Thymus (tissue), 11 donors: ENCODE data around the gene STRA6. TPM values are rescaled to one million over a fixed set of nuclear protein-coding genes. Genes with fewer than 3 reads are reported as not detected.
"Not testable (repeated sequence)": the region's sequence is repeated elsewhere in the genome, so short reads cannot be mapped to it uniquely, and the experiment has no call there.

Source experiments
- DNase-seq, 9 donors: peaks; one replicate each; pipeline ENCODE4 v3.0.0-alpha.2; 2013; ENCODE audit warnings: low spot score in 9 of 9, low read depth in 6 of 9, missing footprints in 1 of 9
- H3K27ac ChIP-seq, 2 donors: one replicate each; pipeline ENCODE4 v1.5.1; 2013; ENCODE audit warnings: control low read depth in 1 of 2, low read depth in 1 of 2, low read length in 1 of 2, mild to moderate bottlenecking in 1 of 2, moderate library complexity in 1 of 2
- H3K27me3 ChIP-seq, 2 donors: one replicate each; pipeline ENCODE4 v1.5.1; 2013; ENCODE audit warnings: low read length in 1 of 2; ENCODE audit not compliant: control insufficient read depth in 2 of 2, insufficient read depth in 1 of 2
- H3K36me3 ChIP-seq, 2 donors: one replicate each; pipeline ENCODE4 v1.5.1; 2013; ENCODE audit warnings: low read length in 1 of 2, mild to moderate bottlenecking in 1 of 2, moderate library complexity in 1 of 2; ENCODE audit not compliant: control insufficient read depth in 2 of 2, insufficient read depth in 2 of 2
- H3K4me1 ChIP-seq, 2 donors: one replicate each; pipeline ENCODE4 v1.5.1; 2013; ENCODE audit warnings: low read length in 2 of 2; ENCODE audit not compliant: control insufficient read depth in 2 of 2, insufficient read depth in 2 of 2
- H3K4me3 ChIP-seq, 2 donors: one replicate each; pipeline ENCODE4 v1.5.1; 2013; ENCODE audit warnings: low read length in 2 of 2, control low read depth in 1 of 2, mild to moderate bottlenecking in 1 of 2
- H3K9me3 ChIP-seq, 2 donors: one replicate each; pipeline ENCODE4 v1.5.1; 2013; ENCODE audit warnings: low read length in 1 of 2, mild to moderate bottlenecking in 1 of 2; ENCODE audit not compliant: control insufficient read depth in 2 of 2, insufficient read depth in 1 of 2
- WGBS: extraction: QIAGEN DNeasy Blood & Tissue Kit; methylation state at CpG from one replicate; pipeline ENCODE4 v1.1.7; 2013; 5-methylcytosine and 5-hydroxymethylcytosine counted together
- polyA plus RNA-seq: library from polyadenylated mRNA; stranded (reverse); fragments of 200-250 nt; gene quantifications from one replicate; pipeline ENCODE4 v1.2.3, GENCODE V29; 2013
- total RNA-seq: library from RNA; stranded (reverse); fragments of 120-200 nt; gene quantifications from one replicate; pipeline ENCODE4 v1.2.4, GENCODE V29; 2013
- donor health status: healthy.

Gene STRA6
- total and polyA plus RNA-seq, 2 donors = 0.68 to 2.6 TPM

DNA sequence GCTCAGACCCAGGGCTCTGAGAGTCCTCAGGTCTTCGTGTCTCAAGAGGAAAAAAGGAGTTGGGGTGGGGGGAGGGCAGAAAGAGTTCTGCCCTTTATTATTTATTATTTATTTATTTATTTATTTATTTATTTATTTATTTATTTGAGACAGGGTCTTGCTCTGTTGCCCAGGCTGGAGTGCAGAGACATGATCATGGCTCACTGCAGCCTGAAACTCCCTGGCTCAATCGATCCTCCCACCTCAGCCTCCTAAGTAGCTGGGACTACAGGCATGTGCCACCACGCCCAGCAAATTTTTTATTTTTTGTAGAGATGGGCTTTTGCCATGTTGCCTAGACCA is 40.4 kb downstream of the STRA6 start:
- H3K27ac ChIP-seq, H3K4me1 ChIP-seq, H3K4me3 ChIP-seq, H3K36me3 ChIP-seq, DNase-seq, H3K27me3 ChIP-seq, H3K9me3 ChIP-seq: not testable (repeated sequence)
- WGBS = 98% methylated on average over 3 of the region's 3 CpGs

DNA sequence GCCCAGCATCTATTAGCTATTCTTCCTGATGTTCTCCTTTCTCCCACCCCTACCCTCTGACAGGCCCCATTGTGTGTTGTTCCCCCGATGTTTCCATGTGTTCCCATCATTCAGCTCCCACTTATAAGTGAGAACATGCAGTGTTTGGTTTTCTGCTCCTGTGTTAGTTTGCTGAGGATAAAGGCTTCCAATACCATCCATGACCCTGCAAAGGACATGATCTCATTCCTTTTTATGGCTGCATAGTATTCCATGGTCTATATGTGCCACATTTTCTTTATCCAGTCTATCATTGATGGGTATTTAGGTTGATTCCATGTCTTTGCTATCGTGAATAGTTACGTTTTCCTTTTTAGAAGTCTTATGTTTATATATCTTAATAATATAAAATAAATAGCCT is 42.2 kb downstream of the STRA6 start:
- DNase-seq, H3K27ac ChIP-seq, H3K27me3 ChIP-seq, H3K36me3 ChIP-seq, H3K9me3 ChIP-seq, H3K4me1 ChIP-seq, H3K4me3 ChIP-seq: not testable (repeated sequence)
- WGBS = 96% methylated on average over 3 of the region's 3 CpGs

DNA sequence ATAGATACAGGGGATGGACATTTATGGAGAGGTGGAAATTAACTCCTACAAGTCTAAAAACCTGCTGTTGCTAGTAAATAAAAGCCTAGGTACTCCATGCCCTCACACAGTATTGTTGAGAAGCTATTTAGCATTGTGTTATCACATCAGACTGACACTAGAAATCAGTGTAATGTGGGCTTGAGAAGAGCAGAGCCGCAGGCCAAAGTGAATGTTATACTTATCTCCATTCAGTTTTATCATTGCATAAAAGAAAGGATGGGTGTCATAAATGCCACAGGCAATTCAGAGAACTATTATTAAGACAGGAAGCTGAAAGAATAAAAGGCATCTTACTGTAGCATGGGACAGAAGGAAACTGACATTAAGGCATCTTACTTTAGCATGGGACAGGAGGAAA is 42.8 kb downstream of the STRA6 start:
- Histone ChIP-seq H3K4me1 (peaks cover 0 to 9% of the 10 kb centered on the region in 2 donors), H3K27ac (no peak overlapping the region), H3K27me3 (no peaks in the 10 kb centered on the region), H3K36me3 (no peaks in the 10 kb centered on the region), H3K9me3 (no peaks in the 10 kb centered on the region), H3K4me3 (no peak overlapping the region)
- no peak for DNase-seq
- WGBS = 97% methylated on average over 1 of the region's 1 CpG

DNA sequence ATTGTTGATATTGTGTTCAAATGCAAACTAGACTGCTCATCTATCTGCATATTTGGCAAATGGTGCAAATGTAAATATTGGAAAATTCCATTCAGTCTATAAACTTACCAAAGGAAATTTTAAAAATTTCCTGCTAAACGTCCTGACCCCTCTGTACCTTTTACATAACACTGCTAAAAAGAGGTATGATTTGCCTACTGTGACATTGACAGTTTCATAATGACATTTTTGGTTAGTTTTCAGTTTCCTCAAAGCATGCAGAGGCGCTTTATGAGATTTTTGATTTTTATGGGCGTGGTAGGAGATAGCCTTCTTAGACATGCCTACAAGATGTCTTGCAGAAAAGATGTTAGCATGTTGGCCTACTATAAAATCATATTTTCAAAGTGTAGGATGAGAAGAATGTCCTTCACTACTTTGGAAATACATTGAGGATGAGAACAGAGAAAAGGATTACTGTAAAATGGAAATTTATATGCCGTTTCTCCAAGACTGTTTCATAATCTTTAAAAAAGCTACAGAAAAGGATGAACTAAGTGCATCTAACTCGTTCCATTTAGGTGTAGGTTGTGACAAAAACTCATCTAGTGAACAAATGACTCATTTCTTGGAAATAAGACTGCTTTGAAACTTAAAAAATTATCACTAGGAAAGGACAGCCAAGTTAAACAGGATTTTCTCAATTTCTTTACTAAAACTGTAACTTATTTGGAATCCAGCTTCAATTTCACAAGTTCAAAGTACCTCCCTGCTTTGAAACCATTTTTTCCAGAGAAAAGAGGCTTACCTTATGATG is 43.5 kb downstream of the STRA6 start:
- Histone ChIP-seq H3K4me1 (peaks cover 0 to 9% of the 10 kb centered on the region in 2 donors), H3K36me3 (no peaks in the 10 kb centered on the region), H3K9me3 (no peaks in the 10 kb centered on the region), H3K27me3 (no peaks in the 10 kb centered on the region), H3K27ac (no peak overlapping the region), H3K4me3 (no peak overlapping the region)
- no peak for DNase-seq
- WGBS = 88% methylated on average over 5 of the region's 5 CpGs

DNA sequence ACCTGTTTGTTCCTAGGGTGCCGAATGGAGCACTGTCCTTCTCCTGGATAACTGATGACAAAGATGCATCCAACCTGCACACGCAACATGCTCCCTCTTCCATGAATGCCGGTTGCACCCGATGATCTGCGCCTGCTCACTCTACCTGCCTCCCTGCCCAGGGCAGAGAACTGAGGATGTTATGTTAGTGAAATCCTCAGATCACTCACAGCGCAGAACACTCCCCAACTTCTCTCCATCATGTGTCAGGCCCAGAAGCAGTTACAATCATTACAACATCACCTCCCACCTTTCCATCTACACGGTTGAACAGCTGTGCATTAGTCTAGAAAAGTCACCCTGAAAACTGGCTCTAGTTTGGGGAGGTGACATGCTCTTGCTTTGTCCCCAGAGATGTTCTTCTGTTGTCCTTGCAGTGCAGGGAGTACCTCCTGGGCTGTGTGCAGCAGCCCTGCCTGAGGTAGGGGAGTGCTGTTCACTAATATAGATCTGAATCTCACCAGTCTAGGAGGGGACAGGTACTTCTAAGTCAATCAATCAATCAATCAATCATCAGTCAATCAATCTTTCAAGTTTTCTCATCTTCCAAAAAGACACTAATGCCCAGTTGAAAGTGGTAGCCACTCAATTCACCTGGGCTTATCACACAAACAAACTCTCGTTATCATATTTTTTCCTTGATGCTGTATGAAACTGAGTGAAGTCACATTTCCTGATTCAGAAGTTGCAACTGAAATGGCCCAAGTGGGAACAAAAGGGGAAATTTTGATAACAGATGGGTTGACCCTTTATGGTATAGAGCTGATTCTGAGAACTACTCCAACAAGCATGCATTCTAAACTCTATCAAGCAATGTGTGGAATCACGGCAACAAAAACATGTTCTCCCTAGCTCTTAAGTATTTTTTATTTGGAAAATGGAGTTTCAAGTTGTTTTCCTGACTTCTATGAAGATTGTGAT is 44.4 kb downstream of the STRA6 start:
- Histone ChIP-seq H3K27ac (no peak overlapping the region), H3K4me3 (no peak overlapping the region), H3K36me3 (no peaks in the 10 kb centered on the region), H3K4me1 (peaks cover 0 to 9% of the 10 kb centered on the region in 2 donors), H3K27me3 (peaks cover 0 to 2% of the 10 kb centered on the region in 2 donors), H3K9me3 (no peaks in the 10 kb centered on the region)
- DNase-seq = no peak
- WGBS = 97% methylated on average over 9 of the region's 9 CpGs

DNA sequence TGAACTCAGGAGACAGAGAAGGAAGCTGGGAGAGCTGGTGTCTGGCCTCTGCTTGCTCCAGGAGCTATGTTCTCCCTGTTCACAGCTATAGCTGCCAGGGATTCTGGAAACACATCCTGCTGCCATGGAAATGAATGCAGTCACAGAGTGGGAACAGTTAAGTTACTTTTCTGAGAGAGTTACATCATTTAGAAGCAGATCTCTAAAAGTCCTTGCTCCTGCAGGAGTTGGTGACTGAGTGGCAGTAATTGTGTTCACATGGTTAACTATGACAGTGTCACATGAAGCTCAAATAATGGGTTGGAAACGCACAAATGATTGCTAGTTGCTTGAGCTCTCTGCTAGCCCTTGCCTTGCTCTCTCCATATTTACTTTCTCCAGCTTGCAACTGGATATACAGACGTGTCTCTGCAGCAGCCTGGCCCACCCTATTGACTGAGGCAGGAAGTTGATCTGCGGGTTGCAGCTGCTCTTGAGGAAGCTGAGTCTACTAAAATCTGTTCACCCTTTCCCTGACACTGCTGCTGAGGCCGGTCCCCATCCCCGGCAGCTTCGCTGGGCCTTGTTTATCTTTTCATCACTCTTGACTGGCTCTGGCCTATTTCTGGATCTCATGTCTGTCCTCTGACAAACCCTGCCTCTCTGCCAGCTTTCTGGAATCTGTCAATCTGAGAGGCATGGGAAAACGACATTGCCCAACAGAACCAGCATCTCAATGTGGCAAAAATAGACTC is 45.7 kb downstream of the STRA6 start:
- Histone ChIP-seq H3K9me3 (no peaks in the 10 kb centered on the region), H3K27me3 (peaks cover 0 to 2% of the 10 kb centered on the region in 2 donors), H3K36me3 (no peaks in the 10 kb centered on the region), H3K27ac (no peak overlapping the region), H3K4me3 (no peak overlapping the region), H3K4me1 (peaks cover 0 to 9% of the 10 kb centered on the region in 2 donors)
- 14% methylated on average over 7 of the region's 7 CpGs for WGBS
- DNase-seq = peak in 3 of 9 donors; percentile 16 to 56 (median 43)

DNA sequence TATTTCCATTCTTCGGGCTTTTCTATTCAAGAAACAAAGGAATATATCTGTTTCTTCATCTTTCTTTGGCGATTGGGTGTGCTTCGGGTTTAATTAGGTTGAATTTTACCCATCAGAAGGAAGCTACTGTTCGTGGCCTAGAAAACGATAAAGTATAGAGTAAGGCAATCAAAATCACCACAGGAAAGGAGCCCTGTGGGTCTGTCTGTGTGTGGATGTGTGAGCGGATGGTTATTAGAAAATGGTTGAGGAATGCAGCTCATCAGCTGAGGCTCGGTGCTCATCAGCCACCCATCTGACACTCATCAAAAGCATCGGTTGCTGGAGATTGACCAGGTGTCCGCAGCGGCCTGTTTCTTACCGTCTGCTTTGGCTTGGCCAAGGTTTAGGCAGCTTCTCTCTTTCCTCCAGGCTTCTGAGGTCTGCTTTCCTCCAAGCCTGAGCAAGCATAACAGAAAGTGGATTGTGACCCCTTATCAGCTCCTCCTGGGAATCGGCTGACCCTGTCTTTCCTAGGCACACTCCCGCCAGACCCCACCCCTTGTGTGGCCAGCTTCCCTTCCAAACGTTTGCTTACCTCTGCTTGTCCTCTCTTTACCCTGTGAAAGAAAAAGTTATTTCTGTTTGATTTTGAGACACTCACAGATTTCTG is 46.7 kb downstream of the STRA6 start:
- Histone ChIP-seq H3K27ac (no peak overlapping the region), H3K4me1 (peaks cover 0 to 9% of the 10 kb centered on the region in 2 donors), H3K9me3 (no peaks in the 10 kb centered on the region), H3K36me3 (no peaks in the 10 kb centered on the region), H3K4me3 (no peak overlapping the region), H3K27me3 (peaks cover 0 to 2% of the 10 kb centered on the region in 2 donors)
- WGBS = 91% methylated on average over 14 of the region's 14 CpGs
- DNase-seq = no peak

DNA sequence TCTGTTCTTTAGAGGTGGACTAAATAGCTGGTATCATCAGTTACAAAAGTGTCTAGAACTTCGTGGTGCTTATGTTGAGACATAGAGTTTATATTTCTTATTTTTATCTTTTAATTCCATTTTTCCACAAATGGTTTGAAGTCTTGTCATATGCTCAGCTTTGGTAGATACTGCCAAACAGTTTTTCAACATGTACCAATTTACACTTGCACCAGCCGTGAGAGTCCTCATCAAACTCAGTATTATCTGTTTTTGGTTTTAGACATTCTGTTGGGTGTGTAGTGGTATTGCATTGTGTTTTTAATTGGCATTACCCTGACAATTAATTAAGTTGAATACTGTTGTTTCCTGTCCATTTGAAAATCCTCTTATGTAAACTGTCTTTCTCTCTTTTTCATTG is 55.5 kb downstream of the STRA6 start:
- Histone ChIP-seq H3K9me3 (peaks cover 0 to 3% of the 10 kb centered on the region in 2 donors), H3K27ac (no peak overlapping the region), H3K36me3 (no peaks in the 10 kb centered on the region), H3K27me3 (peaks cover 2 to 22% of the 10 kb centered on the region in 2 donors), H3K4me1 (no peaks in the 10 kb centered on the region), H3K4me3 (no peak overlapping the region)
- WGBS = 80% methylated on average over 2 of the region's 2 CpGs
- DNase-seq = no peak
